Heart left ventricle (tissue), 13 donors: ENCODE measurements around the gene FMNL1.

Experiments
- POLR2A ChIP-seq, 2 donors: fragments of 450-650 bp; IDR thresholded peaks; one replicate each; pipeline ENCODE4 v1.6.1; 2017; ENCODE audit warnings: antibody characterized with exemption in 2 of 2, mild to moderate bottlenecking in 2 of 2, moderate library complexity in 2 of 2
- TF ChIP-seq, protein P1 (sequence below), 12 donors: fragments of 200-600 bp; sonication (generic) in 4 of 12; IDR thresholded peaks; one replicate each; pipeline versions ENCODE4 v1.5.0 to v1.8.0; 2018 to 2022; ENCODE audit warnings: antibody characterized with exemption in 12 of 12, mild to moderate bottlenecking in 5 of 12
- donor health status: ischemic (EF 13 %, LVEDD 7.1; RV severe dilation, severe dysfunction).
- donor health status: DM: no; HTN: yes; CAD: no.
- donor health status: DM: no; HTN: no; CAD: no.
- donor health status: ischemic (EF 25% LVEDD 6.9; RV normal size, moderate dysfunction).
- donor health status: ischemic (EF 25% LVEDD 5.7; RV mildly dilated, moderate dysfunction).
- donor health status: ischemic (EF 35%, LVEDD 5.7; RV mildly dilated, moderate dysfunction).
- donor health status: nonischemic (EF 11% LVEDD 7.7; RV severe dilation, severe dysfunction).
- donor health status: DM: yes; HTN: yes; CAD: no.
- donor health status: PGD.
- donor health status: ischemic (EF 29% LVEDD 5.4; RV normal size, mild dysfunction).
- donor health status: nonischemic (EF 23%, LVEDD 6.1; RV moderate dilation, normal function).

DNA sequence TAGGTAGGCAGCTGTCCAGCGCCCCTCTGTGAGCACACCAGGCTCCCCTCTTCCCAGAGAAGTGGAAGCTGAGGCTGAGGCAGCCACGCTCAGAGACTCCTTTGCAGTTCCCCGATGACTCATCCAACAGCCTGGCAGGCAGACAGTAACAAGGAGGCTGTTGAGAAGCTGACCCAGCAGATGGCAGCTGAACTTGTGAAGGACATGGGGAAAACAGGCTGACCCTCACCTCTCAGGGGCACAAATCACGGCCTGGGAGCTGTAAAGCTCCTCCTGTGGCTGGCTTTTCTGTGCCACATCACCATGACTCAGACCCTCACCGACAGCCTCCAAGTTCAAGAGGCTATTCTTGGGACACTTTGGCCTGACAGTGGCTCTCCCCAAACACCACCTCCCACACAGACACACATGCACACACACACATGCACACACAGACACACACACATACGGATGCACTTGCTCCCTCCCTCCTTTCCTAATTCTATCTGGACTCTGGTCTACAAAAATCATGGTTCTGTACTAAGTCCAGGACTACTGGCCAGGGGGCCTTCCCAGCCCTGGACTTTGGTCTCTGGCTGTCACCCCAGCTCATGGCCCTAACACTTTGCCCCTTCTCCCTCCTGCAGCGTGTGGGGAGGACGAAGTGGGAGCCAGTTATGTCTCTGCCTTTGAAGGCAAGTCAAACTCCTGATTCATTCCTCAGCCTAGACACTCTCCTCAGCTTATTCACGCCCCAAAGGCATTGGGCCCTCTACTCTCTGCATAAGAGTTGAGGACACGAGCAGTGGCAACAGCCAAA lies 71.9 kb downstream of the FMNL1 start:
- no peak for TF ChIP-seq POLR2A (IDR thresholded peaks at IDR 0.05)
- TF ChIP-seq, protein P1, sequence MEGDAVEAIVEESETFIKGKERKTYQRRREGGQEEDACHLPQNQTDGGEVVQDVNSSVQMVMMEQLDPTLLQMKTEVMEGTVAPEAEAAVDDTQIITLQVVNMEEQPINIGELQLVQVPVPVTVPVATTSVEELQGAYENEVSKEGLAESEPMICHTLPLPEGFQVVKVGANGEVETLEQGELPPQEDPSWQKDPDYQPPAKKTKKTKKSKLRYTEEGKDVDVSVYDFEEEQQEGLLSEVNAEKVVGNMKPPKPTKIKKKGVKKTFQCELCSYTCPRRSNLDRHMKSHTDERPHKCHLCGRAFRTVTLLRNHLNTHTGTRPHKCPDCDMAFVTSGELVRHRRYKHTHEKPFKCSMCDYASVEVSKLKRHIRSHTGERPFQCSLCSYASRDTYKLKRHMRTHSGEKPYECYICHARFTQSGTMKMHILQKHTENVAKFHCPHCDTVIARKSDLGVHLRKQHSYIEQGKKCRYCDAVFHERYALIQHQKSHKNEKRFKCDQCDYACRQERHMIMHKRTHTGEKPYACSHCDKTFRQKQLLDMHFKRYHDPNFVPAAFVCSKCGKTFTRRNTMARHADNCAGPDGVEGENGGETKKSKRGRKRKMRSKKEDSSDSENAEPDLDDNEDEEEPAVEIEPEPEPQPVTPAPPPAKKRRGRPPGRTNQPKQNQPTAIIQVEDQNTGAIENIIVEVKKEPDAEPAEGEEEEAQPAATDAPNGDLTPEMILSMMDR (IDR thresholded peaks at IDR 0.05), result peak in 2 of 12 donors; percentile 10 to 25
